Measurements from ENCODE around the gene OSM.
"Not testable (repeated sequence)": the region's sequence is repeated elsewhere in the genome, so short reads cannot be mapped to it uniquely, and the experiment has no call there.

OSM gene

DNA sequence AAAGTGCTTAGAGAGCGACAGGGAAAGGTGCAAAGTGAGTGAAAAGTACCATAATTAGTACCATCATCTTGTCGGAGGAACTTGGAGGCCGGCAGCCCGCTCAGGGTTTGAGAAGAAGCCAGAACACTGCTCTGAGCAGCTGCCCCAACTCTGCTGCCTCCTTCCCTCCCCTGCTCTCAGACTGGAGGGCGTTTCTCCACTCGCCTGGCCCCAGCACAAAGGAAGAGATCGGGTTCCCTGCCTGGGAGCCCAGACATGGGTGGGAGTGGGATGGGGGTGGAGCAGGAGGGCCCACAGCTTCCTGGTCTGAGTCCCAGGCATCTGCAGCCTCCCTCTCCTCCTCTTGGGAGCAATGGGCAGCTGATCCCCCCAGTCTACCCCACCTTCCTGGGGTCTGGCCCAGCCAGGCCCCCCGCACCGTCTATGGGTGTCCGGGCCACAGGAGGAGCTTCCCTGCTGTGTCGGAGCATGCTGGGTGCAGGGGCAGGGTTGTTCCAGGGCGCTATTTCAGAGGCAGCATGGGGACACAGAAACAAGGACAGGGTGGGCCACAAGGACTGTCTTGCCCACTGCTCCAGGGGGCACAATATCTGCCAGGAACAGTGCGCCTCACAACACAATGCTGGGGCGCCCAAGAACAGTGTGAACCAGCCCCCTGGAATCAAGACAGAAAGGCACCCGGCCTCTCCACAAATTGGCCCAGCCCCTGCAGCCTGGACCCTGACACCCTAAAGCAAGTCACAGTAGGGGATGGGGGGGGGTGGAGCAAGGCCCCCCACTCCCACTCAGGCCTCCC is 24.9 kb downstream of the OSM start:
- DNase-seq, result no peak

DNA sequence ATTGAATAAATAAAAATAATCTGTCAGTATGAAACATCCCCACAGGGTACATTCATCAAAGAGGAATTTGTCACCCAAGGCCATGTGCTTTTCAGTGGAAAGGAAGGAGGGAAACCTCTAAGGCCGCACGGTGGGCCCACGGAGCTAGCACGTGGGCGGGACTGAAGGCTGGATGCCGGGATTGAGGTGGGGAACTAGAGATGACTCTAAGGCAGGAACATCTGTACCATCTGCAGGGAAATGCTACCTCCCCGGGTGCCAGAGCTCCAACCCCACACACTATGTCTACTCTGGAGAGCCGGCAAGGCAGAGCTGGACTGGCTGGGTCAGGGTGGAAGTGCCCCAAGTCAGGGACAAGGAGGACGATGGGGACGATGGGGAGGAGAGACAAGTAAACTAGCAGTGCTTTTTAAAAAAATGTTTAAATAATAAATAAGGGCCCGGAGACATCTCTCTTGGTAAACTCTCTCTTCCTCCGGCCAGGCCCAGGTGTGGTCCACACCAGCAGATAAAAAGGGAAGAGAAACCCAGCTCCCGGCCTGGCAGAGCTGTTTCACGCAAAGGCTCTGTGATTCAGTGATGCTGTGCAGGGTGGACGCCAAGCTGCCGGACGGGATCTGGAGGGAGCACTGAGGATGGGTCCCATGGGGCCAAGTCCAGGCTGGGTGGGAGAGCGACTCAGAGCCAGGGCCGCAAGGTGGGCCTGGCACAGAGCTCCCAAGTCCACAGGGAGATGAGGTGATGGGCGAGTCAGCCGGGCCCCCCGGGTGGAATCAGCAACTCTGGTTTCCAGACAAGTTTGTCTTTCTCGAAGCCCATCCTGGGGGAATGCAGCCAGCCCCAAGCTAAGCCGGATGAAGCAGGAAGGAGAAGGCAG is 25.9 kb downstream of the OSM start:
- DNase-seq, result no peak

DNA sequence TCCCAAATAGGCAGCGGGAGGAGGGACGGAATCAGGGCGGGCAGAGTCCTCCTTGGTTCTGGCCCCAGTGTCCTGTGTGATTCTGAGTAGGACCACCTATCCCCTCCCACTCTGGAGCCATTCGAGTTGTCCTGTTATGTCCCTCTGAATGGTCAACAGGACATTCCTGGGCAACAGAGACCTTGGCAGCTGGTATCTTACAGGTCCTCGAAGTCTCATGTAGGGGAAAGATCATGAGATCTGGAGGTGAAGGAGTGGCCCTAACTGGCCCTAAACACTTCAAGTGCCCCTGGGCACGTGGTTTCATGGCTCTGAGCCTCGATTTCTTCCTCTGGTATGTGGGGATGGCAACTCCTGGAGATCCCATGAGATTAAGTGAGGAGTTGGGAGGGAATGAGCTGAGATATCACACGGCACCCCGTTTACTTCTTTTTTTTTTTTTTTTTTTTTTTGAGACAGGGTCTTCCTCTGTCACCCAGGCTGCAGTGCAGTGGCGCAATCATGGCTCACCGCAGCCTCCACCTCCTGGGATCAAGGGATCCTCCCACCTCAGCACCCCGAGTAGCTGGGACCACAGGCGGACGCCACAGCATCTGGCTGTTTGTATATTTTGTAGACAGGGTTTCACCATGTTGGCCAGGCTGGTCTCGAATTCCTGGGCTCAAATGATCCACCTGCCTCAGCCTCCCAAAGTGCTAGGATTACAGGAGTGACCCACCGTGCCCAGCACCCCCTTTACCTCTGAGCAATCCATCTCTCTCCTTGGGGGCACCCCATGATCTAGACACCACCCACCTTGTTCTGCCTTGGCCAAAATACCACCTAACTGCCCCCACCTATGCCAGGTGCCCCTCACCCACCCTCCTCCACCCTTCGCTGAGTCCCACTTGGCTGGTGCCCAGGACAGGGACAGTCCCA is 26.9 kb downstream of the OSM start:
- no peak for DNase-seq

DNA sequence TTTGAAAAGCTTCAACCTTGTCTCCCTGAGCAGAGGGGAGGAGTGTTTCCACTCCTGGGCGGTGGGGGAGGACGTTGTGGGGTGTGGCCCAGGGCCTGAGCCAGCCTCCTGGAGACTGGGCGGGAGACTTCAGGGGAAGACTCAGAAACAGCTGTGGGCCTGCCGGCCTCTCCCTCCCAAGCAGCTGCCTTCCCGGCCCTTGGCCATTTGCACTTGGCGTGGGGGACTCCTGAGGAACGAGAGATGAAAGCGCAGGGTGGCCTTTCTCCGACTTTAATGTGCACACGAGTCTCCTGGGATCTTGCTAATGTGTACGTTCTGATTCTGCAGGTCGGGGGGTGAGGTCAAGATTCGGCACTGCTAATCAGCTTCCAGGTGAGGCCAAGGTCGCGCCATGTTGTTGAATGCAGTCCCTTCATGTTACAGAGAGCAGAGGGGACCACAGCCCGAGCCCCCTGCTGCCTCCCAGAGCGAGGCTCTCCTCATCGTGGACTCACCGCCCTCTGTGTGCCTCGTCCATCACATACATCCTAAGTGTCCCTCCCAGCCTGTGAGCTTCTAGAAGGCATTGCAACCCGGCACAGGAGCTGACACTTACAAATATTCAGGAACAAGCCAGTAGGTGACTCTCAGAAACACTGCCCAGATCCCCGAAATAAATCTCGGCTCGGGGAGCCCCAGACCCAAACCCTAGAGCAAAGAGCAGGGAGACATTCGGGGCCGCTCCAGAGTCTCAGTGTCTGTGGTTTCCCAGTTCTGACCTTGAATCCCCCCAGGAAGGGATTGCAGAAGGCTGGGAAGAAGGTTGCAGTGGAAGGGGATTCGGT is 27.8 kb downstream of the OSM start:
- DNase-seq, result no peak

DNA sequence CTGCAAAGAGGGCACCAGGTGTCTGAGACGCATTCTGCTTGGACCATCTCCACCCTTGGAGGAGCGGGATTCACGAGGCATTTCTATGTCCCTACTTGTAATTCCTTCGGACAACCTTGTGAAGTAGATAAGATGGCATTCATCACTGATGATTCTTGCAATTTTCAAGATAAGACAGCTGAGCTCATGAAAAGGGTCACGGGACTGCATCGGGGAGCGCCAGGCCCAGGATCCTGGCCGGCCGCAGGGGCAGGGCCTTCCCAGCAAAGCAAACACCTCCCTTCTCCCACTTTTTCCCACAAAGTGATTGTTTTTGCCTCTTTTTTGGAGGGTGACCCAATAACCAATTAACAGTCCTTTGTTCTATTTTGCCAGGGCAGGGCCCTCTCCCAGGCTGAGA is 28.5 kb downstream of the OSM start:
- no peak for DNase-seq

DNA sequence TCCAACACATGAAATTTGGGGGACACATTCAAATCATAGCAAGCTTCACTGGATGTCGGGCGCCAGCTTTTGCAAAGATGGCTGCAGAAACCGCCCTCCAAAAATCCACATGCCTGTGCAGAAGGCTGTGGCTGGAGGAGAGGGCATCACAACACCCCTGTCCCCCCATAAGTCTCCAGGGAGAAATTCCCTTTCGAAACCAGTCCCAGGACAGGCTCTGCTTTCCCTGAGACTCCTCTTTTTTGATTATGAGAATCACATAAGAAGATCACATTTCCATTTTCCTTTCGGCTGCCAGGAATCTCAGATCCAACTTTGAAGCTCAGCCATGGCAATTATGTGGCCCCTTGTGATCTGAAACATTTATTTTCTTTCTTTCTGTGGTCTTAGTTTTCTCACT is 29.8 kb downstream of the OSM start:
- DNase-seq, result no peak

DNA sequence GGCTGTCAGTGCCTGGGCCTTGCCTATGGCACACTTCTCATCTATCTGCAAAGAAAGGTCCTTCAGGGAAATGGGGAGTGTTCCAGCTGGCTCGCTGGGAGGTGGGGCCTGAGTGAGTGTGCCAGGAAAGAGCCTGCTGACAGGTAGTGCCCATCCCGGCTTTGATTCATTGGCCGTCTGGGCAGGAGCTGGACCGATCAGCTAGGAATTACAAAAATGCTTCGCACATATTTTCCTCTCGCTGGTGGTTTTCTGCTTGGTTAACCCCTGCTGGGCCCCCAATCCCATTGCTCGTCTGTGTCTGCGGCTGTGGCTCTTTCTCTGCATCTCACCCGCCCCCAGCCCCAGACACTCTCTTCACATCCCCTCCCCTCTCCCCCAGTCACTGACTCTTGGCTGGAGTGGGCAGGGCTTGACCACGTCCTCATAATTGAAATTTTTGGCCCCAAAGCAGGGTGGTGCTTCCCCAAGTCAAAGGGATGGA is 30.9 kb downstream of the OSM start:
- DNase-seq, result no peak

DNA sequence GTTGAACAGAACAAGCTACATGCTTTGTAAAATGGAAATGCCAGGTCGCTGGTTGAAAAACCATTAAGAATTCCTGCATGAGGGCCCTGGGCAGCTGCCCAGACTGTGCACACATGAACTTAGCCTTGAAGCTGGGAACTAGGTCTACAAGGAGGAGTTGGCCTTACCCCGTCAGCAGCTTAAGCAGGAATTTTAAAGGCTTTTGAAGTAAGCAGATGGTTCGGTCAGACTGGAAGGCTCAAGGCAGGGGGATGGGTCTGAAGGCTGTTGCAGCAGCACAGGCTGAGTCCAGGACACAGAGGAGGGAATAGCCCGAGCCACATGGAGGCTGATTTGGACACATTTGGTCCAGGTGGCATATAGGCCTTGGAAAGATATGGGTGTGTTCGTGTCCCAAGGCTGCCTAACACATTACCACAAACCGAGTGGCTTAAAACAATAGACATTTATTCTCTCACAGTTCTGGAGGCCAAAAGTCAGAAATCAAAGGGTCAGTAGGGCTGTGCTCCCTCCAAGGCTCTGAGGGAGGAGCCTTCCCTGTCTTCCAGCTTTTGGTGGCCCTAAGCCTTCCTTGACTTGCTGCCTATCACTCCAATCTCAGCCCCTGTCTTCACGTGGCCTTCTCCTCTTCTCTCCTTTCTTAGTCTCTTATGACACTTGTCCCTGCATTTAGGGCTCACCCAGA is 31.7 kb downstream of the OSM start:
- no peak for DNase-seq

DNA sequence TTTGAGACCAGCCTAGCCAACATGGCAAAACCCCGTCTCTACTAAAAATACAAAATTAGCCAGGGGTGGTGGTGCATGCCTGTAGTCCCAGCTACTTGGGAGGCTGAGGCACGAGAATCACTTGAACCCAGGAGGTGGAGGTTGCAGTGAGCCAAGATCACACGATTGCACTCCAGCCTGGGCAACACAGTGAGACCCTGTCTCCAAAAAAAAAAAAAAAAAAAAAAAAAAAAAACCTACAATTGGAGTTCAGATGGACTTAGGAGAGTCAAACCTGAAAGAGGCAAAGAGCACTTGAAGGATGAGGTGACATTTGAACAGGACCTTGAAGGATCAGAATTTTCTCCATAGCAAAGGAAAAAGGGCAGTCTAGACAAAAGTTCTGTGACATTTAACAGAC is 32.3 kb downstream of the OSM start:
- not testable (repeated sequence) for DNase-seq

DNA sequence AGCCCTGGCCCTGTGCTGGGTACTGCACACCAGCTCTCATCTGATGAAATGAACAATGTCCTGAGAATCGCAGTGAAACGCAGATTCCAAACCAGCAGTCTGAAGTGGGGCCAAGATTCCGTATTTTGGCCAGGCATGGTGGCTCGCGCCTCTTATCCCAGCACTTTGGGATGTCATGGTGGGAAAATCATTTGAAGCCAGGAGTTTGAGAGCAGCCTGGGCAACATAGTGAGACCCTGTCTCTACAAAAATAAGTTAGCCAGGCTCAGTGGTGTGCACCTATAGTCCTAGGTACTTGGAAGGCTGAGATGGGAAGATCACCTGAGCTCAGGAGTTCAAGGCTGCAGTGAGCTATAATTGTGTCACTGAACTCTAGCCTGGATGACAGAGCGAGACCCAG is 33.1 kb downstream of the OSM start:
- DNase-seq, result no peak

DNA sequence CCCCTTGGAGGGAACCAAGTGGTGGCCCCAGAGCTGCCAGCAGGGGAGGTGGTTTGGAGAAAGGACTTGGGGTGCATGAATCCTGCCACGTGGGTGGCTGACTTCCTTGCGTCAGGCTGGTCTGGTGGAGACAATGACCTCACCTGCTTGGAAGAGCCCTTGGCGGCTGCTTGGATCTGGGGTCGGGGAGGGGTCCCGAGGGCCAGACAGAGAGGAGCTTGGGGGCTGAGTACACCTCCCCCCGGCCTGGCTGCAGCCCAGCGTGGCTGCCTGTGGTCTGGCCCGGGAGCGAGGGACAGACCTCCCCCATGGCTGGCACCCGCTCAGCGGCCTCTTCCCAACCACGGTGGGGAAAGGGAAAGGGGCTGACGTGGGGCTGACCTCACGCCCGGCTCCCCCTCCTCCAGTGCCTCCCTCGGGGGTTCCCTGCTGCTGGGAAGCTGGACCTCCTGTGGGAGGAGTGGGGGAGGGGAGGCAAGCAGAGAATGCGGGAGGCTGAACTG is 33.9 kb downstream of the OSM start:
- no peak for DNase-seq

DNA sequence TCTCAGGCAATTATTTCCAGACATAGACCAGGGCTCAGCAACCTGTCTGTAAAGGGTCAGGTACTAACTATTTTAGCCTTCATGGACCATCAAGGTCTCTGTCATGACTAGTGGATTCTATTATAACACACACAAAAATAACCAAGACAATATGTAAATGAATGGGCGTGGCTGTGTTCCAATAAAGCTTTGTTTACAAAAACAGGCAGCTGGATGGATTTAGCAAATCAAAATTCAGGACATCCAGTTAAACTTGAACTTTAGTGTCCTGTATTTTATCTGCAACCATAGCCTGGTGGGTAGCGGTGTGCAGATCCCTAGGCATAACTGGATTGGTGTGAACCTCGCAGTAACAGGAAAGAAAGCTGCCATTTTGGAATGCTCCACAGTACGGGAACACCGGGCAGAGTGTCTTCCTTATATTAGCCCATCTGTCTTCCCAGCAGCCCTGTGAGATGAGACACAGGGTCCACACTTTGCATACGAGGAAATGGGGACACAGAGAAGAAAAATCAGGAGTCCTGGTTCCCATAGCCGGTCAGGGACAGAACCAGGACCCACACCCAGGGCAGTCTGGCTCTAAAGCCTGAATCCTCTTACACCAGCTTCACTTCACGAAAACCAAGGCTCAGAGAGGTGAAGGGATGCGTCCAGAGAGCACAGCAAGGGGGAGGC is 35.7 kb downstream of the OSM start:
- no peak for DNase-seq

DNA sequence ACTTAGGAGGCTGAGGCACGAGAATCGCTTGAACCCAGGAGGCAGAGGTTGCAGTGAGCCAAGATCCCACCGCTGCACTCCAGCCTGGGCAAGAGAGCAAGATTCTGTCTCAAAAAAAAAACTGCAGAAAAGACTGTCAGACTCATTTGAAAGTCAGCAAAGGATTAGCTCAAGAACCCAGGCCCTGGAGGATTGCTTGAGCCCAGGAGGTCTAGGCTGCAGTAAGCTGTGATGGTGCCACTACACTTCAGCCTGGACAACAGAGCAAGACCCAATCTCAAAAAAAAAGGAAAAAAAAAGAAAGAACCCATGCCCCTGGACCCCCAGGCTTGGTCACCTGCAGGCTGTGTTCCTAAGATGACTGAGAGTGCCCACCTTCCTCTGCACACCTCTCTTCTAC is 36.3 kb downstream of the OSM start:
- DNase-seq, result no peak

DNA sequence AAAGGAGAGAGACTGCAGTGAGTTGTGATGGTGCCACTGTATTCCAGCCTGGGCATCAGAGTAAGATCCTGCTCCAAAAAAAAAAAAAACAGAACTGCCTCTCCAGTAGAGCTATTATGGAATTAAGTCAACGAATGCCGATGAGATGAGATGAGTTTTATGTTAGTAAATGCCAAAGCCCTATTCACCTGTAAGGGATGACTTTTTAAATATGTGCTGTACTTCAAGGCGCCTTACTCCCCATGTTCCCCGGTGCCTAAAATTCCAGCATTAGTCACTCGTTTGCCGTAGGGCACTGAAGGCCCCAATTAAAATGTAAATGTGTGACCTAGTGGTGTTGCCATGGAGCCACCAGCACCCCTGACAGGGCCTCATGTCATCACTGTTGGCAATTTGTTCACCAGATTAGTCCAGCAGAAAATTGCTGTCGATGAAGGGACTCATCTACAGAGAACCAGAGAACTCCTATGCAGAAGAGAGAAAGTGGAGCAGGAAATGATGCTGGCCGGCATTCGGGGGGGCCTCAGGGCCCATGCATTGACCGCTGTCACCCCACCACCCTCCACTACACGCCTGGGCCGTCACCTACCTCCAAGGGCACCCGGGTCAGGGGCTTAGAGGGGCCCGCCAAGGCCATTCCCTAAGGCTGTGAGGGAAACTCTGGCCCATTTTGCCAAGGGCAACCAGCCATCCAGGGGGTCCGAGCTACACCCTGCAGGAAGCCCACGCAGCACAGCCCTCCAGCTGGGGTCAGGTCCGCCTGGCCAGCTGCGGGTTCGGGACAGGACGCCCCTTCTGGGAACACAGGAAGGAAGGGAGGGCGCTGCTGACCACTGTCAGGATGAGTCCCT is 37.9 kb downstream of the OSM start:
- DNase-seq, result no peak

DNA sequence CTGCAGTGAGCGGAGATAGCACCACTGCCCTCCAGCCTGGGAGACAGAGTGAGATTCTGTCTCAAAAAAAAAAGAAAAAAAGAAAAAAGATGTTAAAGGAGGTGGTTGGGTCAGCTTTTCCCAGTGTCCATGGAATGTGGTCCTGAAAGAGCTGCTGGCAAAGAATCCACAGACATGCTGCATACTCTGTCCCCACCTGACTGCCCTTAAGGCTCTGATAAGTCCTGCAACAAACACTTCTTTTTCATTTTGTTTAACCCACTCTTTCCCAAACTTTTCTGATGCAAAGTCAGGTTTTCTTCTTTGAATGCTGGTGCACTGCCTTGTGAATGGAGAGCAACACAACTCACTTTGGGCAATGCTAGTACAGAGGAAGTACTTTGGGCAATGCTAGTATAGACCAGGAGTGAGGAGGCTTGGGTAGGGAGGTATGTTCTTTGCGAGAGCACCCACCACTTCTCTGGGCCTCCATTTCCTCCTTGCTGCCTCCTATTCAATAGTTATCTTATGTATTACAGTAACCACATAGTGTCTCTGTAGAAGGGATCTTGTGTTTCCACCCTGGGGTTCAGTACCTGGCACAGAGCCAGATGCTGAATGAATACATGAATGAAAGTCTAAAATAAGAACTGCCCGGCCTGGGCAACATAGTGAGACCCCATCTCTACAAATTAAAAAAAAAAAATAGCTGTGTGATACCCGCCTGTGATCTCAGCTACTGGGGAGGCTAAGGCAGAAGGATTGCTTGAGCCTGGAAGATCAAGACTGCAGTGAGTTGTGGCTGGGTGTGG is 39.0 kb downstream of the OSM start:
- no peak for DNase-seq

DNA sequence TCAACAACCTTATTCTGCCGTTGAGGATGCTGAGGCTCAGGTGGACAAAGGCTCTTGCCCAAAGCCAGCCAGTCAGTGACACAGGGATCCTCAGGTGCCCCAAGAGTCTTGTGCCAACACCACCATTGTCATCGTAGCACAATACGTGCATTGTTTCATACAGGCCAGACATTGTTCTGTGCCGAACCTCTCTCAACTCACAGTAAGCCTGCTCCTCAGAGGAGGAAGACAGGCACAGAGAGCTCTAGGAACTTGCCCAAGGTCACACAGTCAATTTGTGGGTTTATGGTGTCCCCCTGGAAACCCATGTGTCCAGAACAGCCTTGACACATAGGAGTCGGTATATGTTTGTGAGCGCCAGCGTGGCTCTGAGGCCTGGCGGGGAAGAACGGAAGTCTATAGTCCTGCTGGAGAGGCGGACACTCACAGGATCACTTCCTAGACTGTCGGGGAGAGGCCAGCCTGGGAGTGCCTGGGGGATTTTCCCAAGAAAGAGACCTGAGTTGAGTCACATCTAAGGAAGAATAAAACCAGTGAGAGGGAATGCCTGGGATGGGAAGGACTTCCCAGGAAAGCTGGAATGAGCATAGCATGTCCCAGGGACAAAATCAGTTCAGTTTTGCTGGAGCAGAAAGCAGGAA is 40.3 kb downstream of the OSM start:
- no peak for DNase-seq

DNA sequence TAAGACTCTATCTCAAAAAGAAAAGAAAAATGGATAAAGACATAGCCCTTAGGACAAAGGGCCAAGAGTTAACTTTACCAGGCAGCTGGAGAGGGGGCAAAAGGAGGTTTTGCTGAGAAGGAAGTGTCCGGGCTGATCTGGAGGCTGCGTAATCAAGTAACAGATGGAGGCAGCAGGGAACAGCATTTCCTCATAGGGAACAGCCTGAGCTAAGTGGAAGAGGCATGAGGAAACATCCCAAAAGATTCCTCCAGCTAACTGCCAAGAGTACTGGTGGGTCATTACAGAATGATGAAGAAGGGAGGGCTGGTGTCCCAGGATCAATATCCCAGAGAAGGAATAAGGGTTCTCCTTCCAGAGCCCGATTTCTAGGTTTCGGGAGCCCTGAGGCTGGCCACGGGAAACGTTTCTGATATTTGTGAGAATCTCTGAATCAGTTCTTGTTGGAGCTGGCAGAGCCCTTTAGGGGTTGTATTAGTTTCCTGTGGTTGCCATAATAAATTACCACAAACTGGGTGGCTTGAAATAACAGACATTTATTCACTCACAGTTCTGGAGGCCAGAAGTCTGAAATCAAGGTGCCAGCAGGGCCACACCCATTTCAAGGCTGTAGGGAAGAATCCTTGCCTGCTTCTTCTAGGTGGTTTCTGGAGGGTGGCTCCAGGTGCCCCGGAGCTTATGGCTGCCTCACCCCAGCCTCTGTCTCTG is 41.3 kb downstream of the OSM start:
- no peak for DNase-seq

All from inflammatory macrophage treated with lipopolysaccharide for 4 hours (primary cell).